Adipocyte (in vitro differentiated cells): ENCODE results near the gene GNB1L.

Experiments
- DNase-seq: peaks from one replicate; pipeline ENCODE4 v3.0.0-alpha.2; 2015; ENCODE audit warnings: low read depth
- H3K27me3 ChIP-seq: replicated peaks from 2 replicates; pipeline ENCODE4 v1.7.0; 2013; ENCODE audit warnings: mild to moderate bottlenecking, low read length, moderate library complexity; ENCODE audit not compliant: control insufficient read depth, insufficient read depth
- H3K36me3 ChIP-seq: 2 replicates; pipeline ENCODE4 v1.7.0; 2013; ENCODE audit warnings: low read length, mild to moderate bottlenecking, moderate library complexity; ENCODE audit not compliant: control insufficient read depth, insufficient read depth, severe bottlenecking
- H3K4me1 ChIP-seq: 2 replicates; pipeline ENCODE4 v1.7.0; 2013; ENCODE audit warnings: mild to moderate bottlenecking, low read length, moderate library complexity; ENCODE audit not compliant: control insufficient read depth, insufficient read depth
- H3K4me3 ChIP-seq: 2 replicates; pipeline ENCODE4 v1.7.0; 2013; ENCODE audit warnings: mild to moderate bottlenecking, low read length, moderate library complexity
- H3K9ac ChIP-seq: 2 replicates; pipeline ENCODE4 v1.7.0; 2013; ENCODE audit warnings: mild to moderate bottlenecking, low read length, moderate library complexity
- H3K9me3 ChIP-seq: 2 replicates; pipeline ENCODE4 v1.7.0; 2013; ENCODE audit warnings: mild to moderate bottlenecking, low read length, moderate library complexity; ENCODE audit not compliant: control insufficient read depth

The GNB1L gene

GRCh38 chr22:19852177-19852781 lies 2.4 kb downstream of the GNB1L start:
- no peak for DNase-seq
- Histone ChIP-seq H3K4me1 (peaks cover 31% of the 10 kb centered on the region), H3K27me3 (no peaks in the 10 kb centered on the region), H3K36me3 (peaks cover 23% of the 10 kb centered on the region), H3K9me3 (no peaks in the 10 kb centered on the region), H3K9ac (peak overlapping the region; percentile 97), H3K4me3 (peak overlapping the region; percentile 96)

- Histone ChIP-seq H3K27me3 (no peaks in the 10 kb centered on the region), H3K36me3 (peaks cover 23% of the 10 kb centered on the region), H3K9me3 (no peaks in the 10 kb centered on the region), H3K4me1 (peaks cover 31% of the 10 kb centered on the region), H3K9ac (peak overlapping the region; percentile 97), H3K4me3 (no peak overlapping the region)
- DNase-seq, result no peak
These were observed 3.1 kb downstream of the GNB1L start for GRCh38 chr22:19851291-19852176.

GRCh38 chr22:19850763-19851109 lies 3.9 kb downstream of the GNB1L start:
- Histone ChIP-seq H3K4me3 (no peak overlapping the region), H3K27me3 (no peaks in the 10 kb centered on the region), H3K9me3 (no peaks in the 10 kb centered on the region), H3K4me1 (peaks cover 25% of the 10 kb centered on the region), H3K36me3 (peaks cover 23% of the 10 kb centered on the region), H3K9ac (no peak overlapping the region)
- no peak for DNase-seq

GRCh38 chr22:19849835-19850762 lies 4.6 kb downstream of the GNB1L start:
- H3K4me1 ChIP-seq, result peaks cover 20% of the 10 kb centered on the region
- no peak overlapping the region for H3K9ac ChIP-seq
- H3K9me3 ChIP-seq, result no peaks in the 10 kb centered on the region
- no peaks in the 10 kb centered on the region for H3K27me3 ChIP-seq
- no peak for DNase-seq
- H3K4me3 ChIP-seq, result no peak overlapping the region
- peaks cover 23% of the 10 kb centered on the region for H3K36me3 ChIP-seq

GRCh38 chr22:19848298-19849224 lies 6.1 kb downstream of the GNB1L start:
- Histone ChIP-seq H3K9me3 (no peaks in the 10 kb centered on the region), H3K9ac (no peak overlapping the region), H3K4me3 (no peak overlapping the region), H3K27me3 (no peaks in the 10 kb centered on the region), H3K4me1 (peaks cover 19% of the 10 kb centered on the region), H3K36me3 (peaks cover 23% of the 10 kb centered on the region)
- no peak for DNase-seq

GRCh38 chr22:19847345-19847632 lies 7.4 kb downstream of the GNB1L start:
- H3K4me3 ChIP-seq, result no peak overlapping the region
- H3K9me3 ChIP-seq, result no peaks in the 10 kb centered on the region
- peaks cover 6% of the 10 kb centered on the region for H3K4me1 ChIP-seq
- H3K27me3 ChIP-seq, result no peaks in the 10 kb centered on the region
- peaks cover 22% of the 10 kb centered on the region for H3K36me3 ChIP-seq
- no peak for DNase-seq
- no peak overlapping the region for H3K9ac ChIP-seq

- Histone ChIP-seq H3K4me1 (peaks cover 4% of the 10 kb centered on the region), H3K36me3 (peaks cover 17% of the 10 kb centered on the region), H3K9me3 (no peaks in the 10 kb centered on the region), H3K4me3 (no peak overlapping the region), H3K9ac (no peak overlapping the region), H3K27me3 (no peaks in the 10 kb centered on the region)
- no peak for DNase-seq
These were observed 7.9 kb downstream of the GNB1L start for GRCh38 chr22:19846620-19847344.

GRCh38 chr22:19845054-19845722 lies 9.5 kb downstream of the GNB1L start:
- Histone ChIP-seq H3K27me3 (no peaks in the 10 kb centered on the region), H3K36me3 (peaks cover 1% of the 10 kb centered on the region), H3K4me1 (peaks cover 4% of the 10 kb centered on the region), H3K9ac (no peak overlapping the region), H3K9me3 (no peaks in the 10 kb centered on the region), H3K4me3 (no peak overlapping the region)
- DNase-seq, result no peak

GRCh38 chr22:19844377-19845053 lies 10.2 kb downstream of the GNB1L start:
- H3K27me3 ChIP-seq, result no peaks in the 10 kb centered on the region
- no peak overlapping the region for H3K4me3 ChIP-seq
- H3K36me3 ChIP-seq, result no peaks in the 10 kb centered on the region
- H3K9me3 ChIP-seq, result no peaks in the 10 kb centered on the region
- no peak overlapping the region for H3K9ac ChIP-seq
- peak; percentile 66 for DNase-seq
- peaks cover 4% of the 10 kb centered on the region for H3K4me1 ChIP-seq
